Brain pericyte (primary cell): ENCODE data around the gene SH2D3A.
"Not testable (repeated sequence)": the region's sequence is repeated elsewhere in the genome, so short reads cannot be mapped to it uniquely, and the experiment has no call there.

Source experiments
- DNase-seq: peaks from one replicate; pipeline ENCODE4 v3.0.0-alpha.2; 2012; ENCODE audit warnings: low read depth, low spot score

SH2D3A gene

GRCh38 chr19:6790194-6791128 is 23.2 kb upstream of the SH2D3A start:
- no peak for DNase-seq

- no peak for DNase-seq
These were observed 21.7 kb upstream of the SH2D3A start for GRCh38 chr19:6788896-6789295.

GRCh38 chr19:6787393-6787792 is 20.2 kb upstream of the SH2D3A start:
- no peak for DNase-seq

- DNase-seq: no peak
These were observed 12.0 kb upstream of the SH2D3A start for GRCh38 chr19:6779206-6779605.

- no peak for DNase-seq
These were observed 11.2 kb upstream of the SH2D3A start for GRCh38 chr19:6778386-6778785.

- no peak for DNase-seq
These were observed 10.2 kb upstream of the SH2D3A start for GRCh38 chr19:6777434-6777833.

GRCh38 chr19:6776999-6777398 is 9.8 kb upstream of the SH2D3A start:
- DNase-seq: no peak

GRCh38 chr19:6776045-6776444 is 8.8 kb upstream of the SH2D3A start:
- not testable (repeated sequence) for DNase-seq

GRCh38 chr19:6774821-6775707 is 7.8 kb upstream of the SH2D3A start:
- DNase-seq: no peak

GRCh38 chr19:6773323-6773931 is 6.2 kb upstream of the SH2D3A start:
- DNase-seq: no peak

GRCh38 chr19:6772866-6773322 is 5.7 kb upstream of the SH2D3A start:
- no peak for DNase-seq

- DNase-seq: no peak
These were observed 5.0 kb upstream of the SH2D3A start, which contains the start of gene VAV1 for GRCh38 chr19:6772028-6772865. TSS of gene VAV1 (plus strand) at chr19:6772708. CDS start at chr19:6772808, 100 bp downstream.

- DNase-seq: not testable (repeated sequence)
These were observed 4.4 kb upstream of the SH2D3A start for GRCh38 chr19:6771648-6772027.

- no peak for DNase-seq
These were observed 1.9 kb upstream of the SH2D3A start for GRCh38 chr19:6769006-6769619.

GRCh38 chr19:6768236-6768785 is 1.1 kb upstream of the SH2D3A start:
- no peak for DNase-seq

GRCh38 chr19:6767081-6767356 is 216 bp downstream of the SH2D3A start:
- no peak for DNase-seq

GRCh38 chr19:6766357-6767080 is 716 bp downstream of the SH2D3A start:
- no peak for DNase-seq

- DNase-seq: no peak
These were observed 1.4 kb downstream of the SH2D3A start for GRCh38 chr19:6765738-6766356.

- not testable (repeated sequence) for DNase-seq
These were observed 4.9 kb downstream of the SH2D3A start for GRCh38 chr19:6762253-6762797.
